ENCODE data around the gene TCF12.

Gene TCF12

DNA sequence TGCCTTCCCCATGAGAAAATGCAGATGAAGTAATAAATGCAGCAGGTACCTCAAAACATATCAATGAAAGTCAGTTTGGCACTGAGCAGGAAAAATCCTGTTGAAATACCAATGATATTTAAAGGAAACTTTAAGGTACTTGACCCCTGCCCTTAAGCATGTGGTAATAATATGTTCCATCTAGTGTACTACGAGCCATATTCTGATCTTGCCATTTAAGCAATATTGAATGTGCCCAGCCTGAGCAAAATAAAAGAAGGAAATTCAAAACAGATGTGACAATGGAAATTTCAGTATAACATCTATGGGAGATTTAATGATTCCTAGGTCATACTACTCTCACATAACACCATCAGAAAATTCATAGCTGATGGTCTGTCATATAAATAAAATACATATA is 266.1 kb downstream of the TCF12 start:
- DNase-seq: no peak

DNA sequence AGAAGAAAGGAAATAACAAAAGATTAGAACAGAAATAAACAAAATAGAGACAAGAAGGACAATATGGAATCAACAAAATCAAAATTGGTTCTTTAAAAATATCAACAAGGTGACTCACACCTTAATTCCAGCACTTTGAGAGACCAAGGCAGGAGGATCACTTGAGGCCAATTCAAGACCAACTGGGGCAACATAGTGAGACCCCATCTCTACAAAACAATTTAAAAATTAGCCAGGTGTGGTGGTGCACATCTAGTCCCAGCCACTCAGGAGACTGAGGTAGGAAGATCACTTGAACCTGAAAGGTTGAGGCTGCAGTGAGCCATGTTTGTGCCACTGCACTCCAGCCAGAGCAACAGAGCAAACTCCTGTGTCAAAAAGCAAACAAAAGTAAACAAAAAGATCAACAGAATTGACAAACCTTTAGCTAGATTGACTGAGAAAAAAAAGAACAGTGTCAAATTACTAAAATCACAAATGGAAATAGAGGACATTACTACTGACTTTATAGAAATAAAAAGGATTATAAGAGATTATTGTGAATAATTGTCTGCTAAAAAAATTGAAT is 267.1 kb downstream of the TCF12 start:
- no peak for DNase-seq

DNA sequence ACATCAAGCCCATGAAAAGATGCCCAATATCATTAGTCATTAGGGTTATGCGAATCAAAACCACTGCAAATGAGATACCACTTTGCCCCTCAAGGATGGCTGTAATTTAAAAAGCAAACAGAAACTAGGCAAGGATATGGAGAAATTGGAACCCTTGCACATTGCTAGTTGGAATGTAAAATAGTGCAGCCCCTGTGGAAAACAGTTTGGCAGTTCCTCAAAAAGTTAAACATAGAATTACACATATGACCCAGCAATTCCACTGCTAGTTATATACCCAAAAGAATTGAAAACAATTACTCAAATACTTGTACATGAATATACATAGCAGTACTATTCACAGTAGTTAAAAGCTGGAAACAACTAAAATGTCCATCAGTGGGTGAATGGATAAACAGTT is 271.0 kb downstream of the TCF12 start:
- DNase-seq: no peak

DNA sequence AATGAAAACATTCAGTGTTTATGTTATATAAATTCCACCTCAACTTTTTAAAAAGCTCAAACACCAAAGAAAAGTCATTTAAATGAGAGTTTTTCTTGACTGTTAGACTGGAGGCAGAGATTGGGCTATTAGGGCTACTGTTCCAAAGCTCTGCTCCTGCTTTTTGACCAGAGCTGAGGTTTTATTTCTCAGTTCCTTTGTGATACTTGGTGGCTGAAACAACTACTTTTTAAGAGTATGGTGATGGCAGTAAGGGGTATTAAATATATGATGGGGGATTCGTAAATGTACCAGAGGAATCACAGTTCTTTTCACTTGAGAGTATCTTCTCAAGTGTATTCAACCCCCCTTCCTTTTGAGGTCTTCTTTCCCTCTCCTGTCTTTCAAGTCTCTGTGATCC is 271.8 kb downstream of the TCF12 start:
- no peak for DNase-seq

DNA sequence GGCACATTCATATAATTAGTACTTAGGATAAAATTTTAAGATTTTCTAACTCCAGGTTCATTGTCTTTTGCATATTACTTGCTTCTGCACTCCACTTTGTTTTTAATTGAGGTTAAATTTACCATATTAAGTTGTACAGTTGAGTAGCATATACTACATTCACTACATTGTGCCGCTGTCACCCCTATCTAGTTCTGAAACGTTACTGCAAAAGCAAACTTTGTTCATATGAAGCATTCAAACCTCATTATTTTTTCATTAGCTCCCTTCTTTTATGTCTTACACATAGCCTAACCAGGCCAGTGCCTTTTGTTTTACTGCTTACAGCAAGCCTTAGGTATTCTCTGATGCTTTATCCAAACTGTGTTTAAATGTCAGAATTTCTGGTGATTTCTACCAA is 274.7 kb downstream of the TCF12 start:
- DNase-seq: no peak

DNA sequence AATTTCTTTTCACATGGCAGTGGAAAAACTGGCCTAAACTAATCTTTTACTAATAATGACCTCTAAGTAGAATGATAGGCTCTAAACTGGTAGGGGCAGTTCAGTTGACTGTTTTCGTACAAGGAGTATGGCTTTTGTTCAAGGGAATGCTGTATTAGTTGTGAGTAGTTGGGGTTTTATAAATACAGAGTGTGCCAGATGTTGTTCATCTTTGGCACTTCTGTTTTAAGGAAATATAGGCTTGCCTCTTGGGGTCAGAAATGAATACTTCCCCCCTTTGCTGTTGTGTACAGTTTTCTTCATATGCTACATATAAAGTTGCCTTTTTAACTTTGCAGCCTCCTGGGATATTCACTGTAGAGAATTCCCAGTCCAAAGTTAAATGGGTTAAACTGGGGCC is 276.9 kb downstream of the TCF12 start:
- no peak for DNase-seq

DNA sequence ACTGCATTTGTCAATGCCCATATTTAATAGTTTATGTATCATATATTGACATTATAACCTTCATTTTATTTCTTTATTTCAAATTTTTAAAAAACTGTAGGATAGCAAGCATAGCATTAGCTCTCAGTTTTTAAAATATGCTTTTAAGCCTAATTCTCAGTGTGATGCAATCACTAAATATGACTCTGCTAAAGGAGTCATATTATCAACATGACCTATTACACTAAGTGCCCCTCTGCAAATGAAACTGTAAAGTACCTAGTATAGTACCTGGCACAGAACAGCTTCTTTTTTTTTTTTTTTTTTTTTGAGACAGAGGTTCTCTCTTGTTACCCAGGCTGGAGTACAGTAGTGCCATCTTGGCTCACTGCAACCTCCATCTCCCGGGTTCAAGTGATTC is 278.4 kb downstream of the TCF12 start:
- DNase-seq: no peak

DNA sequence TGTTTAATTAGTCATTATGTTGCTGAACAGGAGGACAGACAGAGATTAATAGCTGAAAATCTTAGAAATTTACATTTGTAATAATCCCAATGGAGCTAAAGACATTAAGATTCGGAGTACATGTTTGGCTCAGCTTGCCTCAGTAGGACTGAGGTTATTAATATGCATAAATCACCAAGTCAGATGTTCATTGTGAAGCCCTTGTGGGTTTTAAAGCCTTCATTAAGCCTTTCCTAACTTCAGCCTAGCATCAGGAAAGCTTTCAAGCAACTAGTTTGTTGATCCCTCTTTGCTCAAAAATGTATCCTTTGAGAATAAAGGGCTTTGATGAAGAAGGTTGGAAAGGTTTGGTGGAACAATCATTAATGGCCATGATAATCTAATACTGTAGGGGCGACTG is 279.7 kb downstream of the TCF12 start:
- DNase-seq: no peak

DNA sequence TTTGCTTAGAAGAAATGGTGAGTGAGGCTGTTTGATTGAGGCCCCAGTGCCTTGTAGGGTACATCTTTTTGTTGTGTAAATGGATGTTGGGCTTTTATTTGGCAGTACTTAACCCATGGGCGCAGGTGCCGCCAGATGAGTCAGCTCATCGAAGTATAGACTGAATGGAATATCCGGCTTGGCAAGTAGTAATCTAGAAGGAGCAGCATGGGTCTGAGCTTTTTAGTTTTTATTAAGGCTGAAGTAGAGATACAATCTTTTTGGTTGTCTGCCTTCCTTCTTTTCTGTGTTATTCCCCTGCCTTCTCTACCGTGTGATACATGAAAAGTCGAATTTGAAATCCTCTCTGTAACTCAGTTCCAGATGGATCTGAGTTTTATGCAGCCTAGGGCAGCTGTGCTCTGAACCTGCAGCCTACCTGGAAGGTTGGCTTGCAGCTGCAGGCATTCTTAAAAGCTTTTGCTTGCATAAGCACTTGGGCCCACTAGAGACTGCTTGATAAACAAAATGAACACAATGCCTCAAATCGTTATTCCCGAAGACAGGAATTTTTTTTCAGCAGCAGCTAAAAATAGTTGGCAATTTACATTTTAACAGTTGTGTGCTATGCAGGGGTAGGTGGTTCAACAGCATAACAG is 280.3 kb downstream of the TCF12 start:
- DNase-seq: no peak

DNA sequence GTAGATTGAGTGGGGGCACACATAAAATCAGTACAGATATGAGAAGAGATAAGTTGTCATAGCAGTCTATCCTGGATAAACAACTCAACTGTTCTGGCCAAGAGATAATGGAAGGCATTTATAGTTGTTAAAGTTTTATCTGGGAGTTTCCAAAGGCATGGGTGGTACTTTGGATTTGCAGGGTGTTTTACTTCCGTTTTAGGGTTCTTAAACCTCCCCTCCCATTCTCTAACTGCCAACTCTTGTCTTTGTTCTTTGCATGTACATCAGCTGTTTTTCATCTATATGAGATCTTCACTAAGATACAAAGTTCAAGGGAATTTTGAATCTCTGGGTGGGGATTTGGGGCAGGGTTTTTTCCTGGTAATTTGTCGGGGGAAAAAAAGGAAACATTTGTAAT is 283.1 kb downstream of the TCF12 start:
- no peak for DNase-seq

DNA sequence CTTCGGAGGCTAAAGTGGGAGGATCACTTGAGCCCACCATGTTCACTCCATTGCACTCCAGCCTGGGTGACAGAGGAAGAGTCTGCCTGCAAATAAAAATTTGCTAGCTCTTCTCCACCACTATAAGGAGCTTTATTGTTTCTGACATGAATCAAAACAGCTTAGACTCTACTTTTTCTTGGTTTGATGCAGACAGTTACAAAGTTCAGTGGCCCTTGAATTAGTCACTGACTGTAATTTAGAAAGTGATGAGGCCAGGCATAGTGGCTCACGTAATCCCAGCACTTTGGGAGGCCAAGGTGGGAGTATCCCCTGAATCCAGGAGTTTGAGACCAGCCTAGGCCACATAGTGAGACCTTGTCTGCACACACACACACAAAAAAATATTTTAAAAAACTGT is 285.5 kb downstream of the TCF12 start:
- DNase-seq: no peak

DNA sequence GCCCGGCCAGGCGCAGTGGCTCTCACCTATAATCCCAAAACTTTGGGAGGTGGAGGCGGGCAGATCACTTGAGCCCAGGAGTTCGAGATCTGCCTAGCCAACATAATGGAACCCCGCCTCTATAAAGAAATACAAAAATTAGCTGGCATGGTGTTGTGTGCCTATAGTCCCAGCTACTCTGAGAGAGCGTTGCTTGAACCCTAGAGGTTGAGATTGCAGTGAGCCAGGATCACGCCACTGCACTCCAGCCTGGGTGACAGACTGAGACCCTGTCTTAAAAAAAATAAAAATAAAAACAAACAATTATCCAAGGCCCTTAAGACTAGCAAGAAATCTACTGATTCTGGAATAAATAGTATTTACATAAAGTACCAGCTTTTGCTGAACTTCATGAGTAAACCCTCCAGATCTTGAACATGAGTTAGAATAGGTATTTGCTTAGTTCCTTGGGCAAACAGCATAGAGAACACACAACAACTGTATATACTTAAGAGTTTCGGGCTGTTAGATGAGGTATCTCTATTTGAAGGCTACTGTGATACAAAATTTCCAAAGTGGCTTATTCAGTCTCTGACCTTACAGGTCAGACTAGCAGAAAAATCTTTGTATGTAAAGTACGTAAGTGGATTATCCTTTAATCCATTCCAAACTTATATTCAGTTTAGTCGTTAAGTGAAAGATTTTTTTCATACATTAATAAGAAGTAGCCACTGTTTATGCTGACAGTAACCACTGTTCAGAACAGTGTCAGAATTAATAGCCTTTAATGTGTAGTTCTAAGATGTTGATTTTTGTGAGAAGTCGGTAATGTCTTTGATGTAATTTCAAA is 286.8 kb downstream of the TCF12 start:
- DNase-seq: no peak

DNA sequence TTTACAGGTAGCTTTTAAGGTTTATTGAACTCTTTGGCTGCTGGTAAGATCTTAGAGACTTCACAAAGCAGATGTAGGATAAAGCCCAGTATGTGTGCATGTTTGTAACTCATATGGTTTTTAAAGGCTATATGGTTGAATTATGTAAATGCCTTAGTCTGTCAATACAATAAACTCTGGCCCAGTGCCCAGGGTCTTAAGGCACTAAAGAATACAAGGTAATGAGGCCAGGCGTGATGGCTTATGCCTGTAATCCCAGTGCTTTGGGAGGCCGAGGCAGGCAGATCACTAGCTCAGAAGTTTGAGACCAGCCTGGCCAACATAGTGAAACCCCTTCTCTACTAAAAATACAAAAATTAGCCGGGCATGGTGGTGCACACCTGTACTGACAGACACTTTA is 287.6 kb downstream of the TCF12 start:
- no peak for DNase-seq

DNA sequence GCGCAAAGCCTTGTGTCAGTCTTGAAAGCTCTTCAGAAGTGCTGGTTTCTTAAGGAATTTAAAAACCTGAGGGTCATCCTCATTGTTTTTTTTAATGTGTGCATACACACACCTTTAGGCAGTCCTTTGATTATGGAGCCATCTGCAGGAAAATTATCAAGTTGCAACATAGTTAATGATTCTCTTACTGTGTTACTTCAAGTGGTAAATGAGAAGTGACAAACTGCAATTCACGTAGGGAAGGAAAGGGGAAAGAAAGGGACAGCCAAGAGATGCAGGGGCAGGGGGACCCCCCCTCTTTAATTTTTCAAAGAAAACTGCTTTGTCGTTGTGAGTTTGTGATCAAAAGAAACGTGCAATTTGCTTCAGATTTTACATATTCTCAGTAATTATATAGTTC is 295.4 kb downstream of the TCF12 start:
- DNase-seq: peak; percentile 80

DNA sequence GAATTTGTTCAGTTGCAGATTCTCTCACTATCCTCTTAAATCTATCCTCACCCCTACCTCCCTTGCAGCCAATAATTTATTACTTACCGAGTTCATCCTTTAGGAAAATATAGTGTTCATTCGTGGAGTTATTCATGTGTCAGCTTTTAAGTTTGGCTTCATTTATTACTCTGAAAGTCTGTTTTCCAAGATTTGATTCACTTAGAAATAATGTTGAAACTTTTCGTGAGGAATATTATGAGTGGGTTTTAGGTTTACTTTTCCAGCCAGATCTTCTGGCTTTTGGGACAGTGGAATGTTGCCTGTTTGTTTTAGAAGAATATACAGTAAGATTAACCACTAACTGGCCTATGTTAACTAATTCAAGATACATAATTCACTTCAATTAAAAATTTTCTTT is 296.9 kb downstream of the TCF12 start:
- no peak for DNase-seq

DNA sequence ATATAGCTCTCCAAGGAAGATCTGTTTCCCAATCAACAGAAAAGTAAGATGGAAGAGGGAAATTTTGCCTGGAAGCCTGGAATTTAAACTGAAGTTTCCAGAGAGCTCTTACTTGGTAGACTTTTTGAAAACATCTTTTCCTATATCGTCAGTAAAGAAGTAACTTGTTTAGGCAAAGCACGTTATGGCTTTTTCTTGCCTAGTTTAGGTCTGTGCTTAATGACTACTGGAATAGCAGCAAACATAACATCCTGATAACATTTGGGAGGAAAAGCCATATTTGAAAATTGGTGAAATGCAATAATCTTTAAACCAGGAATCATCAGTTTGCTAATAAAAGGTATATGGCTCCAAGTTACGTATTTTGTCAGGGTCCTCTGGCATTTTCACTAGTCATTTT is 297.4 kb downstream of the TCF12 start:
- DNase-seq: no peak

DNA sequence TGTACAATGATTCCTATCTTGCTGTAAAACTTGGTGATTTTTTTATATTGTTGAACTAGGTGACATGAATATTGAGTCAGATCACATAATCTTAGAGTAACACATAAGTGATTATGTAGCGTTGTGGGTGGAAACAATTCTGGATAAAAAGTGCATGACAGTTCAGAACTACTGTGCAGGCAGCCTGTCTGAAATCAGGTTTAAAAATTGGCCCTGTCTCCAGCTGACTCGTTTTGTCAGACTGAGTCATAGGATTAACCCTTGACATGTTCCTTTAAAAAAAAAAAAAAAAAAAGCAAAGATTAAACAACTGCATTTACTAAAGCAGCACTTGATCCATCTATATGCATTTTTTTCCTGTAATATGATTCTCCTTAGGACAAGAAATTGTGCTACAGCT is 297.8 kb downstream of the TCF12 start:
- DNase-seq: peak; percentile 25

DNA sequence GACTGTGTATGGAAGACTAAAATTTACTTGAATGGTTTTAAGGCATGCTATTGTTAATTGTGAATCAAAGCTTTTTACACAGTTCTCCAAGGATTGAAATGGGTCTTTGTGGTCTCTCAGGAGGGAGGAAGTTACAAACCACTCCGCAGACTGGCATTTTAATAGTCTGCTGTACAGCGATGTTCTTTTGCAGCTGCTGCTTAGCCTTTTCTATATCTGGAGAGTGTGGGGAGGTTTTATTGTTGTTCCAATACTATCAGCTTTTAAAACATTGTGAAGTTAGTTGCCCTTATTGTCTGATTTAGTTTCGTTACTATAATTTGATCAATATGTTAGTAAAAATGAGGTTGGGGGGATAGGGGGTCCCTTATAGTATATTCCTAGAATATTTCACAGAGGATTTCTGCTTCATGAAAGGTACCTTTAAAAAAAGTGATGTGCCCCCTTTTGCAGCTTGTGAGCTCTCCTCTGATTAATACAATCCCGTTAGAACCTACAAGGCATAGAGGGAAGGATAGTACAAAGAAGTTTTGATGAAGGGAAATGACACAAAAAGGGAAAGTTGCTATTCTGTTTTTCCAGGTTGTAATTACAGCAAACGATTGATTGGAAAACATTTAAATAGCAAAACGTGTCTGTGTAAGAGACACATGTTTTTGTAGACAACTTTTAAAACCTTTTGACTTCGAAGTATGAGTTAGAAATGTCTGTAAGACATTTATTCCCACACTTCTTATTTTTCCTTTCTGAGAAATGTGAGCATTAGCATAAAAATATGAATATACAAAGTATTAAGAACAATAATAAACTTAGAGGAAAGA is 299.5 kb downstream of the TCF12 start:
- peak; percentile 45 for DNase-seq

DNA sequence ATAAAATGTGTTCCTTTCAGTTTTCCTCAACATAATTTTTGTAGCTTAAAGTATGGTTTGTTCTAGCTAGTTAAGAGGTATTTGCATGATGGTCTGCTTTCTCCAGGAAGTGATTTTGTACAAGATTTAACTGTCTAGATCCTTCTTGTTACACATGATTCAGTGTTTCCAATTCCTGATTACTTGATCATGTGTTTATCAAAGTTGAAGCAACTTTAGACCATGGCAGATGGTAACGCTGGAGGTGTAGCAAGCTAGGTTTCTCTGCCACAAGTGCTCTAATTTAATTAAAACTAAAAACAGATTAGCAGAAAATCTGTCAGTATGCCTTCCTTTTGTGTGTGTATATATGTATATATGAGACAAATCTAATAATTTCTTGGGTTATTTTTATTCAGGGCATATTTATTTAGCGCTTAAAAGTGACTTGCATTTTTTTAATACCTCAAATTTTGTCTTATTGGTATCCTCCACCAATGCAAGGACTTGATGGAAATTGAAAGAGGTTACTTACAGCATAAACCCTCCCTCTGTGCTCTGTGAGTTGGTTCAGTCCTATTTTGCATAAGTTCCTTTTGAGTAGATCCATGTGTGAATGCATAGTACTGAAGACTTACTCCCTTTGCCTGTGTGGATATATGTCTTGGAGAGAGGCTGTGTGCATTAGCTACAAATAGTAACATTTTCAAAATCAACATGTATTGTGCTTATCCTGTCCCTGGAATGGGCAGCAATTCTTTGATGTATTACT is 300.6 kb downstream of the TCF12 start:
- peak; percentile 56 for DNase-seq

DNA sequence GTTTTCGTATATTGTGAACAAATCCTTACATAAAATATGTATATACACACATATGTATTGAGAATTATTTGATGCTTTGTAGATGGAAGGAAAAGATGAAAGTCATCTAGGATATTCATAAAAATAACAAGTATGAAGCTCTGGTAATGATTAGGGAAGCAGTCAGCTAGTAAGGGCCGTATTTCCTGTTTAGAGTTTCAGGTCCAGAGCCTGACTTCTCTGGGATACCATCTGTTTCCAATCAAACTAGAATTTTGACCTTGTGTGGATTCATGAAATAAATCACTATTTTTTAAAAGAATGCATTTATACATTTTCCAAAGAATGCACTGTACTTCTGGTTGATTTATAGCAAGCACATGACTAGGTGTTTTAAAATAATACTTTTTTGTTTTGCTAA is 301.8 kb downstream of the TCF12 start:
- DNase-seq: no peak

DNA sequence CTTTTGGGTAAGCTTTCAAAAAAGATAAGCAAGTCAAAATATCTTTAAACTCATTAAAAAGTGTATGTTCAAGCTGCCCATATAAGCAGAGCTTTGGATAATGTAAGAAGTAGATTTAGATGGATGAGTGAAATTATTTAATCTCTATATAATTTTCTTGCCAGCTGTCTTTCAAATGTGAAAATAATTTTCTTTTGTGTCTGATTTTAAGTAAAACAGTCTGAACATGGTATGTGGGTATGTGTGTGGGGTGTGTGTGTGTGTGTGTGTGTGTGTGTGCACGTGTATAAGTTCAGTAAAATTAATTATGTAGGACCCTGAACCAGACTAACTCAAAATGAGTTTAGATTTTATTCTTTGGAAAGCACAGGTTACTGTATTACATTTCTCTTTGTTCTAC is 302.7 kb downstream of the TCF12 start:
- no peak for DNase-seq

DNA sequence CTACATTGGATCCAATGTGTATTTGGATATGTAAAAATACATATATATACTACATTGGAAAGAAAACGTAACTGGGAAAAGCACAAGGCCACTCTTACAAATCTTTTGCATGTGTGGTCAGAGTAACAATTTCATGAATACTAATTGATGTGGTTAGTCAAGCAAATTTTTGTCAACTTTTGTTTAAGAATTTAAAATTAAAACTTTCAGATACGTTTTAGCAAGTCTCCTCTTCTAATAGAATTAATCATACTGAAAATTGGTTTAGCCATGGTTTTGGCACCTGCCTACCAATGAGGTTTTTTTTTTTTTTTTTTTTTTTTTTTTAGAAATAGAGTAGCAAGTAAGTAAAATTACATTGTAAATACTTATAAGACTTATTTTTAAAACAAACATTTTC is 304.9 kb downstream of the TCF12 start:
- no peak for DNase-seq

DNA sequence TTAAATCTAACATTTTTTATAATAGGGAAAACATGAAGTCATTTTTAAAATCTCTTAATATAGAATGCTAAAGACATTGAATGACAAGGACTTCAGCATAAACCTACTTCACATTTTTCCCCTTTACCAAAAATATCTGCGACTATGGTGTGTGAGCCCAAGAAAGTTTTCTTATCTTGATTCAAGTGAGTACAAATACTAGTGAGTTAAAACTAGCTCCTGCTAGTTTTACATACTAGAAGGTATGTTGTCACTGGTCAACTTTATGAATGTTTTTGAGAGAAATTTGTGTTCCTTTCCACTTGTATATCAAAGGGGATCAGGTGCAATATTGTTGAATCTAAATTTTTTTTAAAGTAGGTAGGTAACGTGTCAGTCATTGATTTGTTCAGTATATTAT is 305.4 kb downstream of the TCF12 start:
- DNase-seq: peak; percentile 26
